GM12878 (cell line): Measurements from ENCODE around the gene TMC4. TPM values are rescaled to one million over a fixed set of nuclear protein-coding genes. Genes with fewer than 3 reads are reported as not detected.
"Not testable (repeated sequence)": the region's sequence is repeated elsewhere in the genome, so short reads cannot be mapped to it uniquely, and the experiment has no call there.

Experiments
- ATAC-seq: fragments of 200-7000 bp; cut with Tn5 transposase; 3 replicates; pipeline ENCODE4 v1.9.1; 2020; ENCODE audit warnings: mild to moderate bottlenecking, moderate library complexity
- BruUV-seq: library from RNA; stranded (reverse); fragments of 400-500 nt; replicated peaks from 2 replicates; lab custom pipeline; 2021; lab: Mats Ljungman, UMichigan
- CTCF ChIA-PET: fragments of 300-600 bp; sonication (Branson Sonifier 250); formaldehyde crosslinking; extraction: SDS; loops from one replicate; lab custom pipeline; 2021; ENCODE audit warnings: inconsistent platforms; lab: Yijun Ruan, JAX
- POLR2A ChIA-PET: fragments of 350-600 bp; formaldehyde crosslinking; extraction: SDS; loops from one replicate; lab custom pipeline; 2021; ENCODE audit warnings: inconsistent platforms; lab: Charles Lee
- RAD21 ChIA-PET: fragments of 300-600 bp; sonication (Branson Sonifier 250); formaldehyde crosslinking; loops from one replicate; lab custom pipeline; 2023; ENCODE audit warnings: antibody characterized with exemption; ENCODE audit not compliant: unreplicated experiment; lab: Charles Lee
- SMC1A ChIA-PET: fragments of 300-600 bp; sonication (Branson Sonifier 250); formaldehyde crosslinking; loops from one replicate; lab custom pipeline; 2023; ENCODE audit not compliant: unreplicated experiment, uncharacterized antibody; lab: Charles Lee
- DNase-seq: peaks from one replicate; pipeline ENCODE4 v3.0.0-alpha.2; 2011; ENCODE audit warnings: low read depth, low spot score
- FAIRE-seq: peaks from 3 replicates; lab custom pipeline; 2011; peaks lifted over from hg19 to GRCh38; lab: Jason Lieb, UNC
- H2AFZ ChIP-seq: 2 replicates; pipeline ENCODE4 v1.6.0; 2011; ENCODE audit warnings: low read depth, low read length, control low read depth; ENCODE audit not compliant: control insufficient read depth
- H3K27ac ChIP-seq: 2 replicates; pipeline ENCODE4 v1.5.1; 2011; ENCODE audit warnings: control low read depth; ENCODE audit not compliant: control insufficient read depth, insufficient read depth
- H3K27me3 ChIP-seq, 2 experiments: replicated peaks in 1 of 2; 2 replicates each; pipeline versions ENCODE4 v1.6.0 to v1.6.1; 2011; ENCODE audit warnings: low read length in 1 of 2; ENCODE audit not compliant: control insufficient read depth in 2 of 2, insufficient read depth in 2 of 2
- H3K36me3 ChIP-seq, 2 experiments: 2 replicates each; pipeline ENCODE4 v1.5.1; 2011; ENCODE audit warnings: low read length in 1 of 2; ENCODE audit not compliant: control insufficient read depth in 2 of 2, insufficient read depth in 2 of 2
- H3K4me1 ChIP-seq: 2 replicates; pipeline ENCODE4 v1.6.1; 2011; ENCODE audit warnings: mild to moderate bottlenecking, low read length, moderate library complexity, mixed read lengths; ENCODE audit not compliant: control insufficient read depth, insufficient read depth
- H3K4me2 ChIP-seq: 2 replicates; pipeline ENCODE4 v1.6.0; 2011; ENCODE audit warnings: control low read depth; ENCODE audit not compliant: control insufficient read depth, insufficient read depth
- H3K4me3 ChIP-seq: fragments of 200-600 bp; sonication (generic); 2 replicates; pipeline ENCODE4 v1.5.1; 2016
- H3K79me2 ChIP-seq: 2 replicates; pipeline ENCODE4 v1.6.0; 2011; ENCODE audit warnings: low read length; ENCODE audit not compliant: control insufficient read depth, insufficient read depth
- H3K9ac ChIP-seq: 2 replicates; pipeline ENCODE4 v1.8.0; 2011; ENCODE audit warnings: low read length, control low read depth, mixed read lengths; ENCODE audit not compliant: control insufficient read depth, insufficient read depth
- H3K9me3 ChIP-seq: replicated peaks from 3 replicates; pipeline ENCODE4 v1.5.1; 2011; ENCODE audit warnings: mild to moderate bottlenecking, low read length; ENCODE audit not compliant: control insufficient read depth, insufficient read depth
- H4K20me1 ChIP-seq: 2 replicates; pipeline ENCODE4 v1.6.0; 2011; ENCODE audit not compliant: control insufficient read depth, insufficient read depth
- CREB1 ChIP-seq: IDR thresholded peaks from 2 replicates; pipeline ENCODE4 v1.6.1; 2012; ENCODE audit warnings: low read depth, mild to moderate bottlenecking, inconsistent platforms
- EZH2 ChIP-seq: IDR thresholded peaks from 2 replicates; pipeline ENCODE4 v1.6.1; 2012; ENCODE audit warnings: low read depth, mild to moderate bottlenecking, control low read depth, inconsistent platforms, low read length, borderline replicate concordance; ENCODE audit not compliant: control insufficient read depth
- KLF5 ChIP-seq: fragments of 450-650 bp; IDR thresholded peaks from 2 replicates; pipeline ENCODE4 v1.6.1; 2014; ENCODE audit warnings: mild to moderate bottlenecking; ENCODE audit not compliant: partially characterized antibody
- MYC ChIP-seq: IDR thresholded peaks from 2 replicates; pipeline ENCODE4 v1.6.1; 2011; ENCODE audit warnings: mild to moderate bottlenecking, low read length, moderate library complexity, inconsistent platforms; ENCODE audit not compliant: insufficient read depth, insufficient replicate concordance, insufficient read length, severe bottlenecking
- RAD21 ChIP-seq: IDR thresholded peaks from 2 replicates; pipeline ENCODE4 v1.6.1; 2011; ENCODE audit warnings: mild to moderate bottlenecking, low read depth, low read length, moderate library complexity; ENCODE audit not compliant: insufficient read depth
- STAT1 ChIP-seq: fragments of 450-650 bp; conservative IDR thresholded peaks from 2 replicates; pipeline ENCODE4 v1.6.1; 2014; ENCODE audit warnings: antibody characterized with exemption, mild to moderate bottlenecking
- WRNIP1 ChIP-seq: IDR thresholded peaks from 2 replicates; pipeline ENCODE4 v1.6.1; 2011; ENCODE audit warnings: low read depth, low read length, improper control_type of control experiment, borderline replicate concordance
- YY1 ChIP-seq: IDR thresholded peaks from 2 replicates; pipeline ENCODE4 v1.6.1; 2011; ENCODE audit warnings: low read depth, mild to moderate bottlenecking, low read length
- ZNF24 ChIP-seq: fragments of 450-650 bp; IDR thresholded peaks from 2 replicates; pipeline ENCODE4 v1.6.1; 2017; ENCODE audit warnings: antibody characterized with exemption, mild to moderate bottlenecking
- WGBS: methylation state at CpG from one replicate; pipeline ENCODE4 v1.1.6; 2016; ENCODE audit warnings: low lambda C conversion rate; ENCODE audit not compliant: insufficient replicate concordance, insufficient coverage; ENCODE audit errors: missing lambda C conversion rate; 5-methylcytosine and 5-hydroxymethylcytosine counted together
- in situ Hi-C: fragments of 300-500 bp; cut with MboI; formaldehyde crosslinking; loops from 9 replicates; pipeline ENCODE4 v1.14.3; 2018; ENCODE audit warnings: mixed read lengths
- intact Hi-C: fragments of 100-400 bp; cut with micrococcal nuclease; formaldehyde crosslinking; loops from one replicate; pipeline ENCODE4 v1.14.2; 2022; ENCODE audit not compliant: unreplicated experiment
- polyA plus RNA-seq, 11 experiments: library from polyadenylated mRNA; depleted of rRNA in 4 of 11; unstranded in 6 of 11; stranded (reverse) in 5 of 11; fragments of >200 nt; fragmentation: Nextera tagmentation in 4 of 11; fragmentation: Illumina TruSeq in 1 of 11; extraction: Ambion mirVana in 4 of 11; extraction: Trizol in 1 of 11; gene quantifications; 1 replicate in 1 of 11; 2 replicates in 10 of 11; pipeline versions ENCODE4 v1.2.1 to v1.2.3, GENCODE V29; 2011 to 2016; ENCODE audit warnings: inconsistent platforms in 2 of 11, missing spikeins in 2 of 11, low read depth in 1 of 11
- total RNA-seq, 4 experiments: library from RNA; depleted of rRNA in 3 of 4; stranded (reverse); fragments of >200 nt in 3 of 4; fragmentation: Illumina TruSeq in 1 of 4; extraction: Trizol in 1 of 4; gene quantifications; 2 replicates each; pipeline versions ENCODE4 v1.2.1 to v1.2.3, GENCODE V29; 2013 to 2021
- TF ChIP-seq, protein P1 (sequence below): fragments of 450-650 bp; IDR thresholded peaks from 2 replicates; pipeline ENCODE4 v1.6.1; 2017; ENCODE audit warnings: mild to moderate bottlenecking, moderate library complexity

The TMC4 gene
- total and polyA plus RNA-seq, 10 of the 15 experiments (the other 5 are each of a cell fraction or from before 2014, with no cell fraction given) = 0.33 to 0.83 (median 0.74) TPM; not detected in 7

GRCh38 chr19:54173359-54173699 is 369 bp upstream of the TMC4 start:
- no peak overlapping the region for H3K4me3 ChIP-seq
- CTCF ChIA-PET = interaction anchor here (1.0 to 1.4 kb wide), 3 partner anchors 16 to 65 kb away, joined by 3 to 5 read pairs (median 4); partner anchors contain the start of genes CNOT3 and MBOAT7
- H3K27me3 ChIP-seq = no peaks in the 10 kb centered on the region
- POLR2A ChIA-PET = no interaction called here
- no peak for FAIRE-seq
- H3K9me3 ChIP-seq = no peaks in the 10 kb centered on the region
- no peaks in the 10 kb centered on the region for H3K36me3 ChIP-seq
- TF ChIP-seq EZH2 (no peak), STAT1 (no peak), ZNF24 (no peak), CREB1 (no peak), YY1 (no peak), WRNIP1 (no peak), MYC (no peak), KLF5 (no peak), RAD21 (no peak)
- TF ChIP-seq, protein P1, sequence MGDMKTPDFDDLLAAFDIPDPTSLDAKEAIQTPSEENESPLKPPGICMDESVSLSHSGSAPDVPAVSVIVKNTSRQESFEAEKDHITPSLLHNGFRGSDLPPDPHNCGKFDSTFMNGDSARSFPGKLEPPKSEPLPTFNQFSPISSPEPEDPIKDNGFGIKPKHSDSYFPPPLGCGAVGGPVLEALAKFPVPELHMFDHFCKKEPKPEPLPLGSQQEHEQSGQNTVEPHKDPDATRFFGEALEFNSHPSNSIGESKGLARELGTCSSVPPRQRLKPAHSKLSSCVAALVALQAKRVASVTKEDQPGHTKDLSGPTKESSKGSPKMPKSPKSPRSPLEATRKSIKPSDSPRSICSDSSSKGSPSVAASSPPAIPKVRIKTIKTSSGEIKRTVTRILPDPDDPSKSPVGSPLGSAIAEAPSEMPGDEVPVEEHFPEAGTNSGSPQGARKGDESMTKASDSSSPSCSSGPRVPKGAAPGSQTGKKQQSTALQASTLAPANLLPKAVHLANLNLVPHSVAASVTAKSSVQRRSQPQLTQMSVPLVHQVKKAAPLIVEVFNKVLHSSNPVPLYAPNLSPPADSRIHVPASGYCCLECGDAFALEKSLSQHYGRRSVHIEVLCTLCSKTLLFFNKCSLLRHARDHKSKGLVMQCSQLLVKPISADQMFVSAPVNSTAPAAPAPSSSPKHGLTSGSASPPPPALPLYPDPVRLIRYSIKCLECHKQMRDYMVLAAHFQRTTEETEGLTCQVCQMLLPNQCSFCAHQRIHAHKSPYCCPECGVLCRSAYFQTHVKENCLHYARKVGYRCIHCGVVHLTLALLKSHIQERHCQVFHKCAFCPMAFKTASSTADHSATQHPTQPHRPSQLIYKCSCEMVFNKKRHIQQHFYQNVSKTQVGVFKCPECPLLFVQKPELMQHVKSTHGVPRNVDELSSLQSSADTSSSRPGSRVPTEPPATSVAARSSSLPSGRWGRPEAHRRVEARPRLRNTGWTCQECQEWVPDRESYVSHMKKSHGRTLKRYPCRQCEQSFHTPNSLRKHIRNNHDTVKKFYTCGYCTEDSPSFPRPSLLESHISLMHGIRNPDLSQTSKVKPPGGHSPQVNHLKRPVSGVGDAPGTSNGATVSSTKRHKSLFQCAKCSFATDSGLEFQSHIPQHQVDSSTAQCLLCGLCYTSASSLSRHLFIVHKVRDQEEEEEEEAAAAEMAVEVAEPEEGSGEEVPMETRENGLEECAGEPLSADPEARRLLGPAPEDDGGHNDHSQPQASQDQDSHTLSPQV = no peak
- no peaks in the 10 kb centered on the region for H3K79me2 ChIP-seq
- in situ Hi-C loops = no loop called here
- no peak overlapping the region for H3K4me2 ChIP-seq
- H3K9ac ChIP-seq = no peak overlapping the region
- H2AFZ ChIP-seq = no peak overlapping the region
- H4K20me1 ChIP-seq = no peaks in the 10 kb centered on the region
- H3K27ac ChIP-seq = no peak overlapping the region
- H3K4me1 ChIP-seq = no peaks in the 10 kb centered on the region
- intact Hi-C loops = no loop called here
- ATAC-seq = no peak
- 50% methylated on average over 13 of the region's 15 CpGs for WGBS
- no peak for DNase-seq
- no TSS peak for BruUV-seq
- SMC1A ChIA-PET = interaction anchor here (1.3 kb wide), 1 partner anchor 217 kb away, joined by 4 read pairs; no protein-coding TSS in a partner anchor
- RAD21 ChIA-PET = no interaction called here

- BruUV-seq, intact Hi-C loops, in situ Hi-C loops, H3K27me3 ChIP-seq, DNase-seq, H3K4me2 ChIP-seq, H3K4me3 ChIP-seq, H3K27ac ChIP-seq, H3K36me3 ChIP-seq, RAD21 ChIA-PET, H3K4me1 ChIP-seq, H3K79me2 ChIP-seq, FAIRE-seq, H2AFZ ChIP-seq, H3K9me3 ChIP-seq, ATAC-seq, H4K20me1 ChIP-seq, H3K9ac ChIP-seq: not testable (repeated sequence)
- SMC1A ChIA-PET = interaction anchor here (0.7 kb wide), 1 partner anchor 150 kb away, joined by 4 read pairs; no protein-coding TSS in a partner anchor
- 41% methylated on average over 15 of the region's 23 CpGs for WGBS
- POLR2A ChIA-PET = interaction anchor here (0.5 kb wide), 1 partner anchor 1499 kb away, joined by 3 read pairs; no protein-coding TSS in a partner anchor
- CTCF ChIA-PET = interaction anchor here (2.6 kb wide), 1 partner anchor 61 kb away, joined by 9 read pairs; no protein-coding TSS in a partner anchor
Observed at GRCh38 chr19:54171736-54172431, 1.1 kb downstream of the TMC4 start.
